HEK293 (cell line): ENCODE data around the gene SLC25A2.
"Not testable (repeated sequence)": the region's sequence is repeated elsewhere in the genome, so short reads cannot be mapped to it uniquely, and the experiment has no call there.

Source experiments
- CTCF ChIA-PET: fragments of 350-600 bp; formaldehyde crosslinking; extraction: SDS; loops from one replicate; lab custom pipeline; 2021; ENCODE audit warnings: antibody characterized with exemption; lab: Yijun Ruan, JAX
- POLR2A ChIA-PET: fragments of 300-600 bp; formaldehyde crosslinking; extraction: SDS; loops from one replicate; lab custom pipeline; 2020; ENCODE audit warnings: antibody characterized with exemption, inconsistent platforms; lab: Yijun Ruan, JAX
- H3K27ac ChIP-seq: fragments of 200-500 bp; sonication (Bioruptor generic); 2 replicates; pipeline ENCODE4 v1.5.1; 2014; ENCODE audit warnings: low read depth, low read length, control low read depth, inconsistent platforms; ENCODE audit errors: extremely low read depth
- H3K36me3 ChIP-seq, 2 experiments: fragments of 200-500 bp in 1 of 2; sonication (Bioruptor generic) in 1 of 2; 1 replicate in 1 of 2; 2 replicates in 1 of 2; pipeline ENCODE4 v1.5.1; 2014 to 2017; ENCODE audit warnings: inconsistent platforms in 2 of 2, low read length in 2 of 2; ENCODE audit not compliant: control insufficient read depth in 2 of 2, insufficient read depth in 1 of 2
- H3K4me1 ChIP-seq: fragments of 200-500 bp; sonication (Bioruptor generic); 2 replicates; pipeline ENCODE4 v1.5.1; 2014; ENCODE audit warnings: mild to moderate bottlenecking, low read length, inconsistent platforms; ENCODE audit not compliant: control insufficient read depth, insufficient read depth
- H3K4me3 ChIP-seq: 2 replicates; pipeline ENCODE4 v1.5.1; 2011; ENCODE audit warnings: low read depth, mild to moderate bottlenecking, control low read depth, low read length, moderate library complexity
- H3K9me3 ChIP-seq: fragments of 200-500 bp; sonication (Bioruptor generic); 2 replicates; pipeline ENCODE4 v1.5.1; 2014; ENCODE audit warnings: low read depth, low read length, inconsistent platforms; ENCODE audit not compliant: control insufficient read depth, insufficient read depth
- GLIS1 ChIP-seq: fragments of 450-650 bp; formaldehyde crosslinking; IDR thresholded peaks from 2 replicates; pipeline ENCODE4 v1.5.1; 2016; ENCODE audit warnings: missing biosample characterization, missing genetic modification characterization
- HIC1 ChIP-seq: fragments of 450-650 bp; formaldehyde crosslinking; IDR thresholded peaks from 2 replicates; pipeline ENCODE4 v1.5.1; 2016; ENCODE audit warnings: missing biosample characterization, missing genetic modification characterization
- KLF17 ChIP-seq: fragments of 450-650 bp; formaldehyde crosslinking; IDR thresholded peaks from 2 replicates; pipeline ENCODE4 v1.5.1; 2016; ENCODE audit warnings: missing biosample characterization, missing genetic modification characterization
- TCF7L2 ChIP-seq: IDR thresholded peaks from 2 replicates; pipeline ENCODE4 v1.6.1; 2011; ENCODE audit warnings: low read depth, mild to moderate bottlenecking, inconsistent platforms, low read length, moderate library complexity, borderline replicate concordance
- ZNF2 ChIP-seq: fragments of 450-650 bp; formaldehyde crosslinking; IDR thresholded peaks from 2 replicates; pipeline ENCODE4 v1.5.1; 2016; ENCODE audit warnings: missing biosample characterization, missing genetic modification characterization
- ZNF280D ChIP-seq: fragments of 450-650 bp; formaldehyde crosslinking; IDR thresholded peaks from 2 replicates; pipeline ENCODE4 v1.5.1; 2016; ENCODE audit warnings: missing biosample characterization, missing genetic modification characterization
- ZNF350 ChIP-seq: fragments of 450-650 bp; formaldehyde crosslinking; IDR thresholded peaks from 2 replicates; pipeline ENCODE4 v1.5.0; 2017; ENCODE audit warnings: missing biosample characterization, mild to moderate bottlenecking, missing genetic modification characterization
- ZNF488 ChIP-seq: fragments of 450-650 bp; formaldehyde crosslinking; IDR thresholded peaks from 2 replicates; pipeline ENCODE4 v1.5.1; 2016; ENCODE audit warnings: missing biosample characterization, missing genetic modification characterization
- ZNF513 ChIP-seq: fragments of 450-650 bp; IDR thresholded peaks from 2 replicates; pipeline ENCODE4 v1.5.1; 2018; ENCODE audit warnings: missing biosample characterization, missing genetic modification characterization
- ZNF830 ChIP-seq: fragments of 450-650 bp; IDR thresholded peaks from 2 replicates; pipeline ENCODE4 v1.5.0; 2018; ENCODE audit warnings: missing biosample characterization, missing genetic modification characterization, low read depth, mild to moderate bottlenecking, moderate library complexity
- ZSCAN4 ChIP-seq: fragments of 450-650 bp; formaldehyde crosslinking; IDR thresholded peaks from 2 replicates; pipeline ENCODE4 v1.5.1; 2017; ENCODE audit warnings: missing biosample characterization, missing genetic modification characterization

SLC25A2 gene

GRCh38 chr5:141319699-141320098 is 15.8 kb upstream of the SLC25A2 start:
- Histone ChIP-seq H3K4me1 (no peaks in the 10 kb centered on the region), H3K36me3 (peaks cover 4 to 21% of the 10 kb centered on the region in 2 experiments; a peak in 2 of 3 replicates), H3K27ac (no peak overlapping the region), H3K4me3 (peak overlapping the region; percentile 66), H3K9me3 (peaks cover 5% of the 10 kb centered on the region; the same call in 1 of the 2 replicates)
- ChIA-PET POLR2A (interaction anchor here (1.0 to 1.8 kb wide), 10 partner anchors 10 to 299 kb away, joined by 3 to 19 read pairs (median 4); partner anchors contain the start of genes DIAPH1, PCDHGA1, PCDHGA11 and PCDHGA2), CTCF (interaction anchor here (0.6 to 3.1 kb wide), 33 partner anchors 8 to 385 kb away, joined by 3 to 32 read pairs (median 4); partner anchors contain the start of genes DIAPH1, PCDHB11, PCDHB14 and PCDHB15)
- TF ChIP-seq ZSCAN4 (tag by site-specific recombination): no peak
- peak; percentile 20; the same call in 1 of the 2 replicates for TF ChIP-seq ZNF280D

- Histone ChIP-seq H3K4me3 (no peak overlapping the region), H3K36me3 (peaks cover 4 to 21% of the 10 kb centered on the region in 2 experiments; a peak in 2 of 3 replicates), H3K4me1 (no peaks in the 10 kb centered on the region), H3K9me3 (peaks cover 5% of the 10 kb centered on the region; the same call in 1 of the 2 replicates), H3K27ac (no peak overlapping the region)
- TF ChIP-seq TCF7L2 (no peak), ZNF350 (tag by site-specific recombination) (no peak), GLIS1 (no peak), KLF17 (no peak), ZNF488 (tag by site-specific recombination) (no peak), ZNF513 (tag by site-specific recombination) (peak; percentile 27; the same call in 1 of the 2 replicates), HIC1 (tag by site-specific recombination) (no peak), ZNF830 (tag by site-specific recombination) (no peak), ZNF2 (tag by site-specific recombination) (no peak)
- ChIA-PET CTCF (interaction anchor here (0.7 to 3.1 kb wide), 17 partner anchors 10 to 300 kb away, joined by 3 to 32 read pairs (median 3); partner anchors contain the start of genes DIAPH1, PCDHB10, PCDHB15 and PCDHGA1), POLR2A (interaction anchor here (1.1 kb wide), 1 partner anchor 20 kb away, joined by 3 read pairs; the partner anchor contains the start of gene PCDHGA2)
These were observed 15.4 kb upstream of the SLC25A2 start for GRCh38 chr5:141319202-141319601.

GRCh38 chr5:141316963-141317362 is 13.1 kb upstream of the SLC25A2 start:
- ChIA-PET POLR2A (interaction anchor here (0.5 kb wide), 1 partner anchor 264 kb away, joined by 3 read pairs; no protein-coding TSS in a partner anchor), CTCF (interaction anchor here (0.7 to 1.5 kb wide), 3 partner anchors 14 to 1132 kb away, joined by 4 to 5 read pairs (median 4); partner anchors contain the start of genes PCDHGA1 and PCDHGB1)
- H3K9me3 ChIP-seq, H3K4me1 ChIP-seq, H3K27ac ChIP-seq, H3K4me3 ChIP-seq: not testable (repeated sequence)
- H3K36me3 ChIP-seq: peaks cover 4 to 21% of the 10 kb centered on the region in 2 experiments; a peak in 2 of 3 replicates
